ENCODE results near the gene PLXDC2.
"Not testable (repeated sequence)": the region's sequence is repeated elsewhere in the genome, so short reads cannot be mapped to it uniquely, and the experiment has no call there.

The PLXDC2 gene

GRCh38 chr10:20133669-20134189 is 317.5 kb downstream of the PLXDC2 start:
- no peak for DNase-seq

DNA sequence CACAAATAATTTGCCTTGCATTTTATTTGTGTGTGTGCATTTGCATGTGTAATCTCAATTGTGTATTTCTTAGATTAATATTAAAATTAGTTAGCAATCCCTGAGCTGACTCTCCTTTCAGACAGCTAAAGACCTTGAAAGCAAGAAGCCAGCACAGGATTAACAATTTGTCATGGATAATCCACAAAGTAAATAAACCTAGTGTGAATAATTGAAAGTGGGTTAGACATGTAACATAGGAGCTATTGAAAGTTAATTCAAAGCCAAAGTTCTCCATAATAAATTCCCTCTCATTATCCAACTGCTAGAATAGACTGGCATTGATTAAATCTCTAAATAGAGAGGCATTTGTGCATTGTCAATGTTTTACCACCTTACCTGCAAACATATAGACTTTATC is 326.1 kb downstream of the PLXDC2 start:
- DNase-seq: no peak

- no peak for DNase-seq
These were observed 328.0 kb downstream of the PLXDC2 start for GRCh38 chr10:20144268-20144667.

- no peak for DNase-seq
These were observed 329.8 kb downstream of the PLXDC2 start for GRCh38 chr10:20146004-20146403.

DNA sequence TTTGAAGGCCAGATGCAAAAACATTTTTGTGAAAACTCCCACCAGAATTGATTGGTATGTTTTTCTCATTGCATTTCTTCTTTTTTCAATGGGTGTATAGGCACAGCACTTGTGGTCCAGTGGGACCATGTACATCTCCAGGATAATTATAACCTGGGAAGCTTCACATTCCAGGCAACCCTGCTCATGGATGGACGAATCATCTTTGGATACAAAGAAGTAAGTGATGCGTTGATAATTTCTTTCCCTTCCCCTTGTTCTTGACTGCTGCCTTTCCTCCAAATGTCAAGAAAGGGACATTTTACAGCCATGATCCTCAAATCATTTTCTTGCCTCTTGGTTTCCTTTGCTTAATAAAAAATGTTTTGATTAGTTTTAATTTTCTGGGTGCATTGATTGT is 331.5 kb downstream of the PLXDC2 start:
- DNase-seq: no peak

GRCh38 chr10:20156511-20156910 is 340.3 kb downstream of the PLXDC2 start:
- DNase-seq: no peak

DNA sequence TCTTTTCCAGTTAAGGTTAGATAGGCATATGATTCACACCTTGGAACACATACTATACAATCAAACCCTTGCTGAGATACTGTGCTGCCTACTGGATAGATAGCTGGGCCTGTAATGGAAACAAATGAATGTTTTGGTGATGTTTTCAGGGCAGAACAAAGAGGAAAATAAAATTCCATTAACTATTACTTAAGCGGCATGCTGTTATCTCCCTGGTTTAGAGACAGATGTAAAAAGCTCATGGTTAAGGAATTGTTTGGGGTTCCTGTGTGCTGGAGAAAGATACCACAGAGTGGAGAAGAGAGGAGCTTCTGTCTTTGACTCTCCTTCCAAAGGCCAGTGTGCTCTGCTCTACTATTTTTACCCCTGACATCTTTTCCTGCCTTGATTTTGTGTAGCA is 341.1 kb downstream of the PLXDC2 start:
- DNase-seq: no peak

- no peak for DNase-seq
These were observed 341.9 kb downstream of the PLXDC2 start for GRCh38 chr10:20158086-20158485.

DNA sequence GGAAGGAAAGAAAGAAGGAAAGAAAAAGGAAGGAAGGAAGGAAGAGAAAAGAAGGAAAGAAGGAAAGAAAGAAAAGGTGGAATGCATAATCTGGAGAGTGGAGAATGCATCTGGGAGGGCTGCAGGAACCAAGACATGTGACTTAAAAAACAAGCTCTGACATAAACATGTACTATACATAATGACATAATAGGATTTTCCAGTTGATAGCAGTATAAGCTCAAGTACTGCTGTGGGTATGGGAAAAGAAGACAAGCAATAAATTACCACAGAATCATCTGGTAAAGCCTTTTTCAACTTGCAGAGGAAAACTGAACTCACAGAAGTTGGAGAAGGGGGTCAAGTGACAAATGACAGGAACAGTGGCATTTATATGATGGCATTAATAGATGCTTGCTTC is 345.9 kb downstream of the PLXDC2 start:
- no peak for DNase-seq

- no peak for DNase-seq
These were observed 350.0 kb downstream of the PLXDC2 start for GRCh38 chr10:20166096-20166675.

GRCh38 chr10:20170661-20171060 is 354.4 kb downstream of the PLXDC2 start:
- no peak for DNase-seq

GRCh38 chr10:20173046-20173445 is 356.8 kb downstream of the PLXDC2 start:
- DNase-seq: no peak

DNA sequence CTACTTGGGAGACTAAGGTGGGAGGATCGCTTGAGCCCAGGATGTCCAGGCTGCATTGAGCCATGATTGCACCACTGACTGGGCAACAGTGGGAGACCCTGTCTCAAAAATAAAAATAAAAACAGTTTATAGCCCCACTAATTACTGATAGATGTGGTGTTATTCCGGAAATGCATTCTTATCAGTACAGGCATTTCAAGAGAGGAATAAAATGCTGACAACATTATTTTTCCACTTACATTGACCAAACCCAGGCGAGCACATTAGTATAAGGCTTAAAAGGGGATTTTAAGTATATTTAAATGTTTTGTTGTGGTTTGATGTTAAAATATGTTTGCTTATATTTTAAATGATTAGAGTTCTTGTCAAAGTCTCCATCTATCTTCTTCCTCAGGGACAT is 359.5 kb downstream of the PLXDC2 start:
- DNase-seq: no peak

DNA sequence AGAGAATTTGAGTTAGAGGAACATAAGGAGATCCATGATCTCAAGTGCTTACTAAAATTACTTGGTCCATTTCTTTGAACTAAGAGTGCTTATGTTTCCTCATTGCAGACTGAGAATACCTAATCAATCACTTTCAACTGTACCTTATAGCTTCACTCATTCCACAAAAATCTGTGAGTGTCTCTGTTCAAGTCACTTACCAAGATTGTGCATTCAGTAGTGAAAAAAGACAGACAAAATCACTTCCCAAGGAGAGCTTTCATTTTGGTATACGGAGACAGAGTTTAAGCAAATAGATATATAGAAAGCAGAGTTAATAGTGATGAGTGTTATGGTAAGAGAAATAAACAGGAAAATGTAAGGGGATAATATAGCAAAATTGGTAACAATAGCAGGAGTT is 364.5 kb downstream of the PLXDC2 start:
- no peak for DNase-seq

DNA sequence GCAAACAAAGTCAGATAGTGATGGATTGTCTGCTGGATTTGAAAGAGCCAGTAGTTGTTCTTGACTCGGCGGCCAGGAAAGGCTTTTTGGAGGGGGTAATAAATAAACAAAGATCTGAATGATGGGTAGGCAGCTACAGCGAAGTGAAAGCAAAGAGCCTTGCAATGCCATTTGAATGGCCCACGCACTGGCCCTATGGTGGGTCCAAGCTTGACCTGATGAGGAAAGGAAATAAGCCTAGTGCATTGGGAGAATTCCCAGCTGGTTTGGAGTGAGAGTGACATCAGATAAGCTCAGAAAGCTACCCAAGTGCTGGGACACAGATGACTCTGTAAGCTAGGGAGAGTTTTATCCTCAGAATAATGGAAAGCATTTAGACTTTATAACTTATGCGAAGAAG is 365.2 kb downstream of the PLXDC2 start:
- no peak for DNase-seq

DNA sequence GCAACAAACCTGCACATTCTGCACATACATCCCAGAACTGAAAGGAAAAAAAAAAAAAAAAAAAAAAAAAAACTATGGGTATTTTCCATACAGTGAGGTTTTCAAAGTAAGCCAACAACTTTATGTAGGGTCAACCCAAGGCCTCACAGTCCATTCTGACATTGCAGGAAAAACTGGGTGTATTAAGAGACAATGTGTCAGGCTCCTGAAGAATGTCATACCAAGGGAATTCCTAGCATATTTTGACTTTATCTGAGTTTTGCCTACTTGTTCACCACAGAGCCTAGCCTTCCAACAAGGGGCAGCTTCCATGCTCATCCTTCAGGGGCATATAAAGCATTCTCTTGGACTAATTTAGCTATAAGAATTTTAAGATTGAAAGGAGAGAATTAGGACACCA is 368.9 kb downstream of the PLXDC2 start:
- DNase-seq: no peak

GRCh38 chr10:20191392-20191791 is 375.2 kb downstream of the PLXDC2 start:
- not testable (repeated sequence) for DNase-seq

DNA sequence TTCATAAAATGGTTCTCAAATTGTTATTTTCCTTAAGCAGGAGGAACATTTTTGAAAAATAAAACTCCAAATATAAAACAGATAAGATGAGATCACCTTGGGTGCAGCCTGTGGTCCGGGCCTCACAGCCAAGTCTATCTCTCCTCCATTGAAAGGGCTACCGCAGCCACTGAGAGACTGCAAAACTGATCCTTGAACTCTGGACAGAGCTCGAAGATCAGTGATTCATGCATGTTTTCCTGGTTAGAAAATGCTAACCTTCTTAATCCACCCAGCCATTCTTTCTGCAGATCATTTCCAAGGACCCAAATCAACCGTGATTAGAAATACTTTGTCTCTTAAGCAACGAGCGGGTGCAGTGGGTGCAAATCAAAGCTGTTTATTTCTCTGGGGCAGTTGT is 378.8 kb downstream of the PLXDC2 start:
- DNase-seq: no peak

DNA sequence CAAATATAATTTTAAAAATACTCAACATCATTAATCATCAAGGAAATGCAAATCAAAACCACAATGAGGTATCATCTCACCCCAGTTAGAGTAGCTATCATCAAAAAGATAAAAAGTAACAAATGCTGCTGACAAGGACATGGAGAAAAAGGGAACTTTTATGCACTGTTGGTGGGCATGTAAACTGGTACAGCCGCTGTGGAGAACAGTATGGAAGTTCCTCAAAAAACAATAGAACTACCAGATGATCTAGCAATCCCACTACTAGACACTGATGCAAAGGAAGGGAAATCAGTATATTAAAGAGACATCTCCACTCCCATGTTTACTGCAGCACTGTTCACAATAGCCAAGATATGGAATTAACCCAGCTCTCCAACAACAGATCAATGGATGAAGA is 384.5 kb downstream of the PLXDC2 start:
- DNase-seq: no peak

DNA sequence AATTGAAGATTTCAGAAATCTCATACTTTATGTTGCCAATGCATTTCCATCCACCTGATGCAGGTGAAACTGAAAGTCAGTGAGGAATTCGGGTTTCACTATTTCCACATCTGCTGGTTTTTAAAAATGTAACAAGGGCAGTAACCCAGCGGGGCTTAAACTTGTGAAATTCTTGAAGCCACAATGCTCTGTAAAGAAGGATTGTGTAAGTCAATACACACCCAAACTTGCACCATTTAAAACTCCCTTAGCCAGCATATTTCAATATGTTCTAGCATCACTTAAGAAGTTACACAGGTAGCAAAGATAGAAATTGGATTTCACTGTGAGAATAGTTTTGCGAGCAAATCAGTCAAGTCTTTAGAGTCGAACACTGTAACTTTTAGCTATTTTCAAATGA is 386.1 kb downstream of the PLXDC2 start:
- DNase-seq: no peak

GRCh38 chr10:20207653-20208052 is 391.4 kb downstream of the PLXDC2 start:
- DNase-seq: no peak

GRCh38 chr10:20209098-20209497 is 392.9 kb downstream of the PLXDC2 start:
- DNase-seq: not testable (repeated sequence)

- no peak for DNase-seq
These were observed 399.4 kb downstream of the PLXDC2 start for GRCh38 chr10:20215547-20216152.

GRCh38 chr10:20221356-20221755 is 405.1 kb downstream of the PLXDC2 start:
- no peak for DNase-seq

DNA sequence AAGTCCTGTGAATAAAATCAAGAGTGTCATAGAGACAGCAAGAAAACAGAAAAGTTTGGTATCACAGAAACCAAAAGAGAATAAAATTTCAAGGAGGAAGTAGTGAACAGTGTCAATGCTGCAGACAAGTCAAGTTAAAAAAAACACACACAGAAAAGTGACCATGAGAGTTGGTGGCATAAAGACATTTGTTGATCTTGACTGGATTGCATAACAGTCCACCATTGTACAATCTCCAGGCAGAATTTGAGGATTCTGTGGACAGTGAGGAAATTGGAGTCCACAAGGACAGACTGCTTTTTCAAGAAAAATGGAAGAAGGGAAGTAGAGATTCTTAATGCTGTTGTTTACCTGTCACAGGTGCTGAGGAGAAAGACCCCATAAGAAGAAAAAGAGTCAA is 412.5 kb downstream of the PLXDC2 start:
- no peak for DNase-seq

Measured in midbrain (tissue), 1 donor.